ENCODE data around the gene XAGE1B. TPM values are rescaled to one million over a fixed set of nuclear protein-coding genes. Genes with fewer than 3 reads are reported as not detected.

Gene XAGE1B
- total and polyA plus RNA-seq, 2 of the 13 experiments (the other 11 are each of a cell fraction or from before 2014, with no cell fraction given) = not detected

DNA sequence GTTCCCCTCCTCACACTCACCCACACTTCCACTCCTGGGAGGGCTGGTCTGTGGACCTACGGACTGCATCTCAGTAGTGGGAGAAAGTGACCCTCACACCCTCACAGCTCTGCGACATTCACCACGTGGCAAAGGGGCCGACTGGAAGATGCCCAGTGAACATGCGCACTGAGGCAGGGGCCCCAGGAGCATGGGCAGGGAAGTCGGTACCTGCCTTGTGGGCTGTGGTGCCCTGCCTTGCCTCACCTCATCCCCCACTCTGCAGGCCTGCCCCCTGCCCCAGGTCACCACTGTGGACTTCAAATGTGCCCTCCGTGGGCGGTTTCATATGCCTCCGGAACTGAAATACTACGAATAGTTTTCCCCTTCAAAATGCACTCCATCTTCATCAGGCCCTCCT, 46.2 kb upstream of the XAGE1B start (continued):
- TF ChIP-seq, protein P1, sequence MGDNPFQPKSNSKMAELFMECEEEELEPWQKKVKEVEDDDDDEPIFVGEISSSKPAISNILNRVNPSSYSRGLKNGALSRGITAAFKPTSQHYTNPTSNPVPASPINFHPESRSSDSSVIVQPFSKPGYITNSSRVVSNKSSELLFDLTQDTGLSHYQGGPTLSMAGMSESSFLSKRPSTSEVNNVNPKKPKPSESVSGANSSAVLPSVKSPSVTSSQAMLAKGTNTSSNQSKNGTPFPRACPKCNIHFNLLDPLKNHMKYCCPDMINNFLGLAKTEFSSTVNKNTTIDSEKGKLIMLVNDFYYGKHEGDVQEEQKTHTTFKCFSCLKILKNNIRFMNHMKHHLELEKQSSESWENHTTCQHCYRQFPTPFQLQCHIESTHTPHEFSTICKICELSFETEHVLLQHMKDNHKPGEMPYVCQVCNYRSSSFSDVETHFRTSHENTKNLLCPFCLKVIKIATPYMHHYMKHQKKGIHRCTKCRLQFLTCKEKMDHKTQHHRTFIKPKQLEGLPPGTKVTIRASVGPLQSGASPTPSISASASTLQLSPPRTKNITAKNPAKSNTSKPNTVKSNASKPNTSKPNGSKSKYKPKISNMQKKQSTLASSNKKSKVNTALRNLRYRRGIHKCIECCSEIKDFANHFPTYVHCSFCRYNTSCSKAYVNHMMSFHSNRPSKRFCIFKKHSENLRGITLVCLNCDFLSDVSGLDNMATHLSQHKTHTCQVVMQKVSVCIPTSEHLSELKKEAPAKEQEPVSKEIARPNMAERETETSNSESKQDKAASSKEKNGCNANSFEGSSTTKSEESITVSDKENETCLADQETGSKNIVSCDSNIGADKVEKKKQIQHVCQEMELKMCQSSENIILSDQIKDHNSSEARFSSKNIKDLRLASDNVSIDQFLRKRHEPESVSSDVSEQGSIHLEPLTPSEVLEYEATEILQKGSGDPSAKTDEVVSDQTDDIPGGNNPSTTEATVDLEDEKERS (CRISPR knock-in tag; IDR thresholded peaks at IDR 0.05) = no peak
- no peak for TF ChIP-seq MED1 (CRISPR knock-in tag; IDR thresholded peaks at IDR 0.05)
- TF ChIP-seq SALL1 (CRISPR knock-in tag; IDR thresholded peaks at IDR 0.05) = no peak
- no peak for TF ChIP-seq ZNF121 (CRISPR knock-in tag; IDR thresholded peaks at IDR 0.05)
- no peak for TF ChIP-seq FLYWCH1 (CRISPR knock-in tag; IDR thresholded peaks at IDR 0.05)
- no peak for TF ChIP-seq TMF1 (CRISPR knock-in tag; IDR thresholded peaks at IDR 0.05; ENCODE audit: low read depth)
- no peak for TF ChIP-seq ZNF564 (CRISPR knock-in tag; IDR thresholded peaks at IDR 0.05)
- TF ChIP-seq PLRG1 (conservative IDR thresholded peaks at IDR 0.05) = no peak
- no peak for TF ChIP-seq ATF7-NPFF (CRISPR knock-in tag; IDR thresholded peaks at IDR 0.05; ENCODE audit: low read depth)

DNA sequence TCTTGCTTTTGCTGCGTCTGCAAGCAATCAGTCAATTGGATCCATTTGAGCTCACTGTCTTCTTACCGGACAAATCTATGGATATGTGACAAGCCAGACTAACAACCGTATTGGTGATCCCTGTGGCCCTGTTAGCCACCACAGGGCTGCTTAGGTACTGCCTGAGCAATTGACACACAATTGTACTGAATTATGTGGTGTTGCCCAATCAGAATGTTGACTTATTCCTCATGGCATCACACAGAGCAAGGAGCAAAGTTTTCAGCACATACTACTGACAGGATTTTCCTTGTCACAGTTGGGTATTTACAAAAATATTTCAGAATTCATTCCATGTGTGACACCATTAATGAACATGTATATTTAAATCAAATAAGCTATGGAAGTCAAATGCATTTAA, 41.3 kb upstream of the XAGE1B start:
- H3K27ac ChIP-seq (ENCODE audit: extremely low read length, insufficient read depth, low read length) = no peak overlapping the region
- in situ Hi-C loops (cut with HindIII; ENCODE audit: extremely low pct_ligation_motif_present, low pct_unique_long_range_greater_than_20kb) (no loop called here), intact Hi-C loops (cut with micrococcal nuclease; ENCODE audit: unreplicated experiment) (no loop called here)
- no TSS peak for BruUV-seq (replicated peaks)
- H3K4me1 ChIP-seq (ENCODE audit: insufficient read depth, low read length) = no peaks in the 10 kb centered on the region
- ATAC-seq (peak; percentile 68; the same call in 2 of the 3 replicates), DNase-seq (ENCODE audit: low spot score) (peak; percentile 6), FAIRE-seq (no peak)
- no peak overlapping the region for H3K4me3 ChIP-seq (replicated peaks in 1 of 3; ENCODE audit: insufficient read depth in 1 of 3, low read depth in 2 of 3, low read length in 3 of 3)
- no peaks in the 10 kb centered on the region for H3K27me3 ChIP-seq (ENCODE audit: control insufficient read depth in 1 of 2, insufficient read depth in 2 of 2, low read length in 2 of 2)
- H3K79me2 ChIP-seq (ENCODE audit: insufficient read depth, low read length) = no peaks in the 10 kb centered on the region
- no peak overlapping the region for H2AFZ ChIP-seq (ENCODE audit: low read length)
- H3K36me3 ChIP-seq (replicated peaks in 1 of 2; ENCODE audit: control insufficient read depth in 1 of 2, insufficient read depth in 2 of 2, low read length in 2 of 2) = no peaks in the 10 kb centered on the region
- H3K9me3 ChIP-seq (ENCODE audit: low read length) = no peaks in the 10 kb centered on the region
- 0% methylated on average over 2 of the region's 3 CpGs for WGBS (ENCODE audit: low lambda C conversion rate)
- TF ChIP-seq SP1 (IDR thresholded peaks at IDR 0.05) = no peak
- no peak for TF ChIP-seq SP1 (CRISPR knock-in tag; IDR thresholded peaks at IDR 0.05)
- TF ChIP-seq CEBPB (IDR thresholded peaks at IDR 0.05; ENCODE audit: borderline replicate concordance, low read depth, low read length) = peak; percentile 79
- TF ChIP-seq ZNF839 (CRISPR knock-in tag; IDR thresholded peaks at IDR 0.05; ENCODE audit: borderline replicate concordance) = no peak
- TF ChIP-seq, protein P2, sequence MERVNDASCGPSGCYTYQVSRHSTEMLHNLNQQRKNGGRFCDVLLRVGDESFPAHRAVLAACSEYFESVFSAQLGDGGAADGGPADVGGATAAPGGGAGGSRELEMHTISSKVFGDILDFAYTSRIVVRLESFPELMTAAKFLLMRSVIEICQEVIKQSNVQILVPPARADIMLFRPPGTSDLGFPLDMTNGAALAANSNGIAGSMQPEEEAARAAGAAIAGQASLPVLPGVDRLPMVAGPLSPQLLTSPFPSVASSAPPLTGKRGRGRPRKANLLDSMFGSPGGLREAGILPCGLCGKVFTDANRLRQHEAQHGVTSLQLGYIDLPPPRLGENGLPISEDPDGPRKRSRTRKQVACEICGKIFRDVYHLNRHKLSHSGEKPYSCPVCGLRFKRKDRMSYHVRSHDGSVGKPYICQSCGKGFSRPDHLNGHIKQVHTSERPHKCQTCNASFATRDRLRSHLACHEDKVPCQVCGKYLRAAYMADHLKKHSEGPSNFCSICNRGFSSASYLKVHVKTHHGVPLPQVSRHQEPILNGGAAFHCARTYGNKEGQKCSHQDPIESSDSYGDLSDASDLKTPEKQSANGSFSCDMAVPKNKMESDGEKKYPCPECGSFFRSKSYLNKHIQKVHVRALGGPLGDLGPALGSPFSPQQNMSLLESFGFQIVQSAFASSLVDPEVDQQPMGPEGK (CRISPR knock-in tag; IDR thresholded peaks at IDR 0.05) = no peak
- H3K9ac ChIP-seq (ENCODE audit: insufficient read depth, low read depth, low read length) = no peak overlapping the region
- H4K20me1 ChIP-seq (ENCODE audit: insufficient read depth, low read length) = no peaks in the 10 kb centered on the region
- ChIA-PET POLR2A (no interaction called here), CTCF (ENCODE audit: low intra/inter-chr PET ratio, low total read pairs) (no interaction called here)
- H3K4me2 ChIP-seq (ENCODE audit: low read depth, low read length) = no peak overlapping the region
